ENCODE measurements around the gene DKC1. TPM values are rescaled to one million over a fixed set of nuclear protein-coding genes. Genes with fewer than 3 reads are reported as not detected.

The DKC1 gene
- total RNA-seq, 6 experiments from 2014 or later: 44.6 to 55.5 (median 51.1) TPM

GRCh38 chrX:154737136-154737535, 25.5 kb upstream of the DKC1 start:
- H3K4me1 Mint-ChIP-seq (ENCODE audit: low read depth): peaks cover 66% of the 10 kb centered on the region
- no peaks in the 10 kb centered on the region; the same call in 1 of the 2 replicates for H3K27me3 Mint-ChIP-seq (ENCODE audit: insufficient read depth)
- TF ChIP-seq CTCF (IDR thresholded peaks at IDR 0.05): no peak
- no peak overlapping the region for H3K4me3 Mint-ChIP-seq
- no peak for DNase-seq
- no peaks in the 10 kb centered on the region for H3K9me3 Mint-ChIP-seq
- no peaks in the 10 kb centered on the region for H3K36me3 Mint-ChIP-seq (ENCODE audit: low read depth)
- no peak overlapping the region for H3K27ac Mint-ChIP-seq

GRCh38 chrX:154738011-154738738, 24.5 kb upstream of the DKC1 start:
- Mint-ChIP-seq H3K27me3 (ENCODE audit: insufficient read depth) (no peaks in the 10 kb centered on the region; the same call in 1 of the 2 replicates), H3K4me1 (ENCODE audit: low read depth) (peaks cover 55% of the 10 kb centered on the region), H3K27ac (peak overlapping the region; percentile 52), H3K9me3 (no peaks in the 10 kb centered on the region), H3K4me3 (no peak overlapping the region), H3K36me3 (ENCODE audit: low read depth) (no peaks in the 10 kb centered on the region)
- no peak for TF ChIP-seq CTCF (IDR thresholded peaks at IDR 0.05)
- DNase-seq: peak; percentile 68

DNA sequence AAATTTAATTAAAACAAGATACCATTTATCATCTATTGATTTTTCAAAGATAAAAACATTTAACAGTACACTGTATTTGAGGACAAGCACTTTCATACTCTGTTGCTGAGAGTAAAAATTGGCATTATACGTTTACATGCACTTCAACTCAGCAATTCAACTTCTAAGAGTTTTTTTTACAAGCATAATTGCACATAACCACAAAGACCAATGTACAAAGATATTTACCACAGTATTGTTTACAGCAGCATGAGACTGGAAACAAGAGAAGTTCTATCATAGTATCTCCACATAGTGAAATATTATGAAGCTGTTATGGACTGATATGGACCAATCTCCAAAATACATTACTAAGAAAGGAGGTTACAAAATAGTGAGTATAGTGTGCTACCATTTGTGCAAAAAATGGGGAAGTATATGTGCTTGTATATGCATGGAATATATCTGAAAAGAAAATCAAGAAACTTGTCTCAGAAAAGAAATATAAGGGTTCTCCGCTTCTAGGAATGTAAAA, 22.7 kb upstream of the DKC1 start:
- H3K36me3 Mint-ChIP-seq (ENCODE audit: low read depth): no peaks in the 10 kb centered on the region
- no peak for DNase-seq
- H3K4me3 Mint-ChIP-seq: no peak overlapping the region
- H3K27me3 Mint-ChIP-seq (ENCODE audit: insufficient read depth): no peaks in the 10 kb centered on the region; the same call in 1 of the 2 replicates
- no peak for TF ChIP-seq CTCF (IDR thresholded peaks at IDR 0.05)
- no peak overlapping the region for H3K27ac Mint-ChIP-seq
- no peaks in the 10 kb centered on the region for H3K9me3 Mint-ChIP-seq
- peaks cover 37% of the 10 kb centered on the region for H3K4me1 Mint-ChIP-seq (ENCODE audit: low read depth)

DNA sequence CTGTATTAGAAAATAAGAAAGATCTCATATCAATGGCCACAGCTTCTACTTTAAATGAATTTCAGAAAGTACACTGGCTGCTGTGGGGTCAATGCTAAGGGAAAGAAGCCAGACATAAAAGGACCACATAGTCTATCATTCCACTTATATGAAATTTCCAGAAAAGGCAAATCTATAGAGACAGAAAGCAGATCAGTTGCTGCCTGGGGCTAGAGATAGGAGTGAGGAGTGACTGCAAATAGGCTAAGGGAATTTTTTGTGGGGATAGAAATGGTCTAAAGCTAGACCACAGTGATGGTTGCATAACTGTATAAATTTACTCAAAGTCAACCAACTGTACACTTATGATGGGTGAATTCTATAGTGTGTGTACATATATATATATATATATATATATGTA, 20.1 kb upstream of the DKC1 start:
- TF ChIP-seq CTCF (IDR thresholded peaks at IDR 0.05): no peak
- Mint-ChIP-seq H3K27ac (no peak overlapping the region), H3K4me1 (ENCODE audit: low read depth) (peaks cover 11% of the 10 kb centered on the region), H3K9me3 (no peaks in the 10 kb centered on the region), H3K36me3 (ENCODE audit: low read depth) (no peaks in the 10 kb centered on the region), H3K4me3 (no peak overlapping the region), H3K27me3 (ENCODE audit: insufficient read depth) (no peaks in the 10 kb centered on the region)
- DNase-seq: no peak

- TF ChIP-seq CTCF (IDR thresholded peaks at IDR 0.05): peak; percentile 84
- peaks cover 22% of the 10 kb centered on the region for H3K27me3 Mint-ChIP-seq (ENCODE audit: insufficient read depth)
- H3K4me1 Mint-ChIP-seq (ENCODE audit: low read depth): no peaks in the 10 kb centered on the region
- H3K9me3 Mint-ChIP-seq: no peaks in the 10 kb centered on the region
- no peak overlapping the region for H3K27ac Mint-ChIP-seq
- H3K36me3 Mint-ChIP-seq (ENCODE audit: low read depth): no peaks in the 10 kb centered on the region
- H3K4me3 Mint-ChIP-seq: no peak overlapping the region
- peak; percentile 24 for DNase-seq
These were observed 13.8 kb upstream of the DKC1 start for GRCh38 chrX:154748712-154749339.

Measured in HFFc6 (cell line).